Astrocyte (in vitro differentiated cells and primary cell): ENCODE results near the gene ZNF470. TPM values are rescaled to one million over a fixed set of nuclear protein-coding genes. Genes with fewer than 3 reads are reported as not detected.

Source experiments
- DNase-seq: peaks from one replicate; pipeline ENCODE4 v3.0.0-alpha.2; 2010; ENCODE audit warnings: low read depth
- FAIRE-seq: peaks from 2 replicates; lab custom pipeline; 2011; peaks lifted over from hg19 to GRCh38; lab: Jason Lieb, UNC
- H2AFZ ChIP-seq: 2 replicates; pipeline ENCODE4 v1.6.0; 2012; ENCODE audit warnings: low read depth, low read length, inconsistent platforms
- H3K27ac ChIP-seq: 2 replicates; pipeline ENCODE4 v1.5.1; 2011; ENCODE audit warnings: low read depth, low read length, inconsistent platforms
- H3K27me3 ChIP-seq: 2 replicates; pipeline ENCODE4 v1.6.0; 2011; ENCODE audit warnings: low read length, inconsistent platforms; ENCODE audit not compliant: insufficient read depth
- H3K36me3 ChIP-seq: 2 replicates; pipeline ENCODE4 v1.5.1; 2011; ENCODE audit warnings: low read length, inconsistent platforms; ENCODE audit not compliant: insufficient read depth
- H3K4me1 ChIP-seq: 2 replicates; pipeline ENCODE4 v1.5.1; 2011; ENCODE audit warnings: low read length, inconsistent platforms; ENCODE audit not compliant: insufficient read depth
- H3K4me2 ChIP-seq: 2 replicates; pipeline ENCODE4 v1.6.0; 2012; ENCODE audit warnings: low read length, inconsistent platforms
- H3K4me3 ChIP-seq: 2 replicates; pipeline ENCODE4 v1.5.1; 2011; ENCODE audit warnings: low read depth, mild to moderate bottlenecking, low read length, inconsistent platforms; ENCODE audit not compliant: insufficient read depth
- H3K79me2 ChIP-seq: 2 replicates; pipeline ENCODE4 v1.6.0; 2012; ENCODE audit warnings: mild to moderate bottlenecking, low read length, inconsistent platforms; ENCODE audit not compliant: insufficient read depth
- H3K9ac ChIP-seq: 2 replicates; pipeline ENCODE4 v1.6.0; 2012; ENCODE audit warnings: mild to moderate bottlenecking, low read length, inconsistent platforms
- H3K9me3 ChIP-seq: 2 replicates; pipeline ENCODE4 v1.5.1; 2012; ENCODE audit warnings: low read depth, mild to moderate bottlenecking, low read length, inconsistent platforms; ENCODE audit not compliant: insufficient read depth
- H4K20me1 ChIP-seq: 2 replicates; pipeline ENCODE4 v1.6.0; 2012; ENCODE audit warnings: low read length, inconsistent platforms; ENCODE audit not compliant: insufficient read depth
- H3K27ac Mint-ChIP-seq: one replicate; pipeline ENCODE4 v1.8.0; 2021; ENCODE audit warnings: mild to moderate bottlenecking, mixed read lengths; ENCODE audit not compliant: unreplicated experiment
- H3K27me3 Mint-ChIP-seq: one replicate; pipeline ENCODE4 v1.8.0; 2021; ENCODE audit warnings: low read depth, mixed read lengths; ENCODE audit not compliant: unreplicated experiment
- H3K36me3 Mint-ChIP-seq: one replicate; pipeline ENCODE4 v1.8.0; 2021; ENCODE audit warnings: low read depth, mixed read lengths; ENCODE audit not compliant: unreplicated experiment
- H3K4me1 Mint-ChIP-seq: one replicate; pipeline ENCODE4 v1.8.0; 2021; ENCODE audit warnings: low read depth, mixed read lengths; ENCODE audit not compliant: unreplicated experiment
- H3K4me3 Mint-ChIP-seq: one replicate; pipeline ENCODE4 v1.8.0; 2021; ENCODE audit warnings: mild to moderate bottlenecking, moderate library complexity, mixed read lengths; ENCODE audit not compliant: unreplicated experiment
- H3K9me3 Mint-ChIP-seq: one replicate; pipeline ENCODE4 v1.8.0; 2021; ENCODE audit warnings: mild to moderate bottlenecking, mixed read lengths; ENCODE audit not compliant: unreplicated experiment
- CTCF ChIP-seq: IDR thresholded peaks from 2 replicates; pipeline ENCODE4 v1.5.1; 2011; ENCODE audit warnings: low read depth, mild to moderate bottlenecking, inconsistent platforms, low read length, moderate library complexity; ENCODE audit not compliant: insufficient read depth
- EZH2 ChIP-seq: IDR thresholded peaks from 2 replicates; pipeline ENCODE4 v1.6.1; 2012; ENCODE audit warnings: mild to moderate bottlenecking, low read length, inconsistent platforms; ENCODE audit not compliant: insufficient read depth
- total RNA-seq: library from RNA; stranded (reverse); gene quantifications from 2 replicates; pipeline ENCODE4 v1.2.1, GENCODE V29; 2021

The ZNF470 gene
- total RNA-seq, 1 donor from 2014 or later = 6.8 TPM

DNA sequence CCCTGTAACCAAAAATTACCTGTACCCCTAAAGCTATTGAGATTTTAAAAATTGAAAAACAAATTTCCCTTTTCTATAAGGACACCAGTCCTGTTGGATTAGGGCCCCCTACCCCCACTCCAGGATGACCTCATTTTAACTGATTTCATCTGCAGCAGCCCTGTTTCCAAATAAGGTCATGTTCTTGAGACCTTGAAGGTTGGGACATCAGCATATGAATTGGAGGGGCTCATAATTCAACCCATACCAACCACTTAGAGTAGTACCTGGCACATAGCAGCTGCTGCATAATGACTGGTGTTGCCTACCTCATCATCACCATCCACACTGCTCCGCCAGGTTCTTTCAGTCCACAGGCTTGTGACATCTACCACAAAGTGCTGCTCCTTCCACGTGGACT lies 45.5 kb downstream of the ZNF470 start:
- Mint-ChIP-seq H3K4me3 (no peak overlapping the region), H3K9me3 (peaks cover 38% of the 10 kb centered on the region), H3K36me3 (peaks cover 47% of the 10 kb centered on the region), H3K27me3 (no peaks in the 10 kb centered on the region), H3K27ac (no peak overlapping the region), H3K4me1 (peaks cover 2% of the 10 kb centered on the region)
- Histone ChIP-seq H3K4me2 (no peak overlapping the region), H3K9ac (no peak overlapping the region), H2AFZ (no peak overlapping the region), H3K79me2 (peaks cover 72% of the 10 kb centered on the region), H3K36me3 (peaks cover 3% of the 10 kb centered on the region), H3K4me3 (no peak overlapping the region), H3K9me3 (peaks cover 6% of the 10 kb centered on the region), H4K20me1 (peaks cover 24% of the 10 kb centered on the region), H3K27ac (no peak overlapping the region), H3K4me1 (no peaks in the 10 kb centered on the region), H3K27me3 (no peaks in the 10 kb centered on the region)
- no peak for DNase-seq
- TF ChIP-seq CTCF = no peak
- TF ChIP-seq EZH2 = no peak
- no peak for FAIRE-seq

GRCh38 chr19:56613639-56614038 lies 46.4 kb downstream of the ZNF470 start:
- Histone ChIP-seq H3K4me3 (no peak overlapping the region), H3K79me2 (peaks cover 63% of the 10 kb centered on the region), H2AFZ (no peak overlapping the region), H3K9ac (no peak overlapping the region), H3K4me1 (no peaks in the 10 kb centered on the region), H3K27me3 (no peaks in the 10 kb centered on the region), H4K20me1 (peaks cover 24% of the 10 kb centered on the region), H3K36me3 (peaks cover 3% of the 10 kb centered on the region), H3K9me3 (peaks cover 6% of the 10 kb centered on the region), H3K27ac (no peak overlapping the region), H3K4me2 (no peak overlapping the region)
- Mint-ChIP-seq H3K9me3 (peaks cover 39% of the 10 kb centered on the region), H3K36me3 (peaks cover 49% of the 10 kb centered on the region), H3K27me3 (no peaks in the 10 kb centered on the region), H3K4me3 (no peak overlapping the region), H3K27ac (no peak overlapping the region), H3K4me1 (peaks cover 2% of the 10 kb centered on the region)
- FAIRE-seq (no peak), DNase-seq (no peak)
- TF ChIP-seq CTCF (no peak), EZH2 (no peak)

GRCh38 chr19:56617531-56617930 lies 50.3 kb downstream of the ZNF470 start:
- no peak overlapping the region for H3K4me3 ChIP-seq
- no peak overlapping the region for H3K4me3 Mint-ChIP-seq
- no peak overlapping the region for H3K27ac Mint-ChIP-seq
- peaks cover 20% of the 10 kb centered on the region for H4K20me1 ChIP-seq
- peaks cover 3% of the 10 kb centered on the region for H3K36me3 ChIP-seq
- H3K9ac ChIP-seq = no peak overlapping the region
- TF ChIP-seq CTCF = no peak
- no peak for TF ChIP-seq EZH2
- H3K4me1 Mint-ChIP-seq = peaks cover 2% of the 10 kb centered on the region
- FAIRE-seq = no peak
- H3K27me3 Mint-ChIP-seq = no peaks in the 10 kb centered on the region
- H3K79me2 ChIP-seq = peaks cover 30% of the 10 kb centered on the region
- no peaks in the 10 kb centered on the region for H3K27me3 ChIP-seq
- H2AFZ ChIP-seq = no peak overlapping the region
- H3K4me1 ChIP-seq = no peaks in the 10 kb centered on the region
- peaks cover 8% of the 10 kb centered on the region for H3K9me3 ChIP-seq
- no peak for DNase-seq
- no peak overlapping the region for H3K4me2 ChIP-seq
- peaks cover 31% of the 10 kb centered on the region for H3K9me3 Mint-ChIP-seq
- H3K36me3 Mint-ChIP-seq = peaks cover 64% of the 10 kb centered on the region
- H3K27ac ChIP-seq = no peak overlapping the region
